Peyer's patch (tissue), 4 donors: ENCODE results near the gene LMBR1L.

ENCODE experiments used
- POLR2A ChIP-seq, 2 donors: fragments of 450-650 bp; IDR thresholded peaks; one replicate each; pipeline ENCODE4 v1.5.1; 2017; ENCODE audit warnings: antibody characterized with exemption in 2 of 2, mild to moderate bottlenecking in 2 of 2, moderate library complexity in 2 of 2
- TF ChIP-seq, protein P1 (sequence below), 6 experiments: fragments of 450-650 bp in 4 of 6; fragments of 200-600 bp in 2 of 6; sonication (generic) in 1 of 6; IDR thresholded peaks; one replicate each; pipeline ENCODE4 v1.5.1; 2017 to 2019; ENCODE audit warnings: antibody characterized with exemption in 6 of 6, mild to moderate bottlenecking in 3 of 6, moderate library complexity in 1 of 6

DNA sequence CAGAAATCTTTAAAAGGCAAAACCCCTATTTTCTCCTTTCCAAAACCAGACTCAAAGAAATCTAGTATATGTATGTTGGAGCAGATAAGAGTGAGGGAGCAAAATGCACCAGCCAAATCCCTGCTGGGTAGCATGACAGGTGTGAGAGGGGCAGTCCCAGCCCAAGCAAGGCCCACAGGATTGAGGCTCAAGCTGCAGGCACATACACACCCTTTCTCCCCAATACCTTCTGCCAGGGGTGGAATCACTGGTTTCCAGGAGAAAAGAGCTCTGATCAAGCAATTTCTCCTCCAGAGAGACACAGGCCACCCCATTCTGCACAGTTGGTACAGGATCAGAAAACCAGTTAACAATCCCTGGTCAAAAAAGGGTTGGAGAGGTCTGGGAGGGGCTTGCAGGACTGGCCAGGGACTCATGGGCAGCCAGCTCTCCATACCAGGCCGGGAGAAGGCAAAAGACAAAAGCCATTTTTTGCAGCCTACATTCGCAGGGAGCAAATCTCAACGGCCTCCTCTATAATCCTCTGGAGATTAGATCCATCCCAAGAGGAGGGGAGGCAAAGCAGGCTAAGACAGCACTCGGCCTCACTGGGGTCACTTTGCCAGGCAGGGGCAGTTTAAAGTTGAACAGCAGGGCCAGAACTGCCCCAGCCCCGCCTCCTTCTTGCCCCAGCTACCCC, 52.1 kb downstream of the LMBR1L start:
- TF ChIP-seq, protein P1, sequence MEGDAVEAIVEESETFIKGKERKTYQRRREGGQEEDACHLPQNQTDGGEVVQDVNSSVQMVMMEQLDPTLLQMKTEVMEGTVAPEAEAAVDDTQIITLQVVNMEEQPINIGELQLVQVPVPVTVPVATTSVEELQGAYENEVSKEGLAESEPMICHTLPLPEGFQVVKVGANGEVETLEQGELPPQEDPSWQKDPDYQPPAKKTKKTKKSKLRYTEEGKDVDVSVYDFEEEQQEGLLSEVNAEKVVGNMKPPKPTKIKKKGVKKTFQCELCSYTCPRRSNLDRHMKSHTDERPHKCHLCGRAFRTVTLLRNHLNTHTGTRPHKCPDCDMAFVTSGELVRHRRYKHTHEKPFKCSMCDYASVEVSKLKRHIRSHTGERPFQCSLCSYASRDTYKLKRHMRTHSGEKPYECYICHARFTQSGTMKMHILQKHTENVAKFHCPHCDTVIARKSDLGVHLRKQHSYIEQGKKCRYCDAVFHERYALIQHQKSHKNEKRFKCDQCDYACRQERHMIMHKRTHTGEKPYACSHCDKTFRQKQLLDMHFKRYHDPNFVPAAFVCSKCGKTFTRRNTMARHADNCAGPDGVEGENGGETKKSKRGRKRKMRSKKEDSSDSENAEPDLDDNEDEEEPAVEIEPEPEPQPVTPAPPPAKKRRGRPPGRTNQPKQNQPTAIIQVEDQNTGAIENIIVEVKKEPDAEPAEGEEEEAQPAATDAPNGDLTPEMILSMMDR (IDR thresholded peaks at IDR 0.05), result no peak
- TF ChIP-seq POLR2A (IDR thresholded peaks at IDR 0.05), result no peak
